ENCODE data around the gene NPAT.

NPAT gene

DNA sequence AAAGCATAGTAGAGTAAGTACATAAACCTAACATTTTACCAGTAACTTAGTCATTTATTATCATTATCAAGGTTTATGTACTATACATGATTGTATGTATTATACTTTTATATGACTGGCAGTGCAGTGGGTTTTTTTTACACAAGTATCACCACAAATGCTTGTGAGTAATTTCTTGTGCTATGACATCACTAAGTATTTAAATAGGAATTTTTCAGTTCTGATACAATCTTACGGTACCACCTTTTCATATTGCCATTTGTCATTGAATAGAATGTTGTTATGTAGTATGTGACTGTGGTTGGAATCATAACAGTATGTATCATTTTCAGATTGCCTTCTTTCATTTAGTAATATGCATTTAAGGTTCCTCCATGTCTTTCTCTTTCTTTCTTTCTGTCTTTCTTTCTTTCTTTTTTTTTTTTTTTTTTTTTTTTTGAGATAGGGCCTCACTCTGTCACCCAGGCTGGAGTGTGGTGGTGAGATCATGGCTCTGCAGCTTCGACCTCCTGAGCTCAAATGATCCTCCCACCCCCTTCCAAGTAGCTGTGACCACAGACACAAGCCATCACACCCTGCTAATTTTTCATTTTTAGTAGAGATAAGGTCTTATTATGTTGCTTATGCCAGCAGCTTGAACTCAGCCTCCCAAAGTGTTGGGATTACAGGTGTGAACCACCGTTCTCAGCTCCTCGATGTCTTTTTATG, 19.0 kb upstream of the NPAT start:
- no peaks in the 10 kb centered on the region for H3K27me3 ChIP-seq (ENCODE audit: insufficient read depth, poor library complexity, severe bottlenecking)
- H3K27ac ChIP-seq (replicated peaks): no peak overlapping the region
- no peak overlapping the region for H3K4me3 ChIP-seq (replicated peaks; ENCODE audit: insufficient read depth, low read length)
- no peak for TF ChIP-seq GABPA (IDR thresholded peaks at IDR 0.05; ENCODE audit: low read depth)
- no peak for TF ChIP-seq SPI1 (IDR thresholded peaks at IDR 0.05; ENCODE audit: borderline replicate concordance, low read depth)
- TF ChIP-seq, protein P1, sequence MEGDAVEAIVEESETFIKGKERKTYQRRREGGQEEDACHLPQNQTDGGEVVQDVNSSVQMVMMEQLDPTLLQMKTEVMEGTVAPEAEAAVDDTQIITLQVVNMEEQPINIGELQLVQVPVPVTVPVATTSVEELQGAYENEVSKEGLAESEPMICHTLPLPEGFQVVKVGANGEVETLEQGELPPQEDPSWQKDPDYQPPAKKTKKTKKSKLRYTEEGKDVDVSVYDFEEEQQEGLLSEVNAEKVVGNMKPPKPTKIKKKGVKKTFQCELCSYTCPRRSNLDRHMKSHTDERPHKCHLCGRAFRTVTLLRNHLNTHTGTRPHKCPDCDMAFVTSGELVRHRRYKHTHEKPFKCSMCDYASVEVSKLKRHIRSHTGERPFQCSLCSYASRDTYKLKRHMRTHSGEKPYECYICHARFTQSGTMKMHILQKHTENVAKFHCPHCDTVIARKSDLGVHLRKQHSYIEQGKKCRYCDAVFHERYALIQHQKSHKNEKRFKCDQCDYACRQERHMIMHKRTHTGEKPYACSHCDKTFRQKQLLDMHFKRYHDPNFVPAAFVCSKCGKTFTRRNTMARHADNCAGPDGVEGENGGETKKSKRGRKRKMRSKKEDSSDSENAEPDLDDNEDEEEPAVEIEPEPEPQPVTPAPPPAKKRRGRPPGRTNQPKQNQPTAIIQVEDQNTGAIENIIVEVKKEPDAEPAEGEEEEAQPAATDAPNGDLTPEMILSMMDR (IDR thresholded peaks at IDR 0.05; ENCODE audit: insufficient read depth, low read length): no peak
- TF ChIP-seq, protein P2, sequence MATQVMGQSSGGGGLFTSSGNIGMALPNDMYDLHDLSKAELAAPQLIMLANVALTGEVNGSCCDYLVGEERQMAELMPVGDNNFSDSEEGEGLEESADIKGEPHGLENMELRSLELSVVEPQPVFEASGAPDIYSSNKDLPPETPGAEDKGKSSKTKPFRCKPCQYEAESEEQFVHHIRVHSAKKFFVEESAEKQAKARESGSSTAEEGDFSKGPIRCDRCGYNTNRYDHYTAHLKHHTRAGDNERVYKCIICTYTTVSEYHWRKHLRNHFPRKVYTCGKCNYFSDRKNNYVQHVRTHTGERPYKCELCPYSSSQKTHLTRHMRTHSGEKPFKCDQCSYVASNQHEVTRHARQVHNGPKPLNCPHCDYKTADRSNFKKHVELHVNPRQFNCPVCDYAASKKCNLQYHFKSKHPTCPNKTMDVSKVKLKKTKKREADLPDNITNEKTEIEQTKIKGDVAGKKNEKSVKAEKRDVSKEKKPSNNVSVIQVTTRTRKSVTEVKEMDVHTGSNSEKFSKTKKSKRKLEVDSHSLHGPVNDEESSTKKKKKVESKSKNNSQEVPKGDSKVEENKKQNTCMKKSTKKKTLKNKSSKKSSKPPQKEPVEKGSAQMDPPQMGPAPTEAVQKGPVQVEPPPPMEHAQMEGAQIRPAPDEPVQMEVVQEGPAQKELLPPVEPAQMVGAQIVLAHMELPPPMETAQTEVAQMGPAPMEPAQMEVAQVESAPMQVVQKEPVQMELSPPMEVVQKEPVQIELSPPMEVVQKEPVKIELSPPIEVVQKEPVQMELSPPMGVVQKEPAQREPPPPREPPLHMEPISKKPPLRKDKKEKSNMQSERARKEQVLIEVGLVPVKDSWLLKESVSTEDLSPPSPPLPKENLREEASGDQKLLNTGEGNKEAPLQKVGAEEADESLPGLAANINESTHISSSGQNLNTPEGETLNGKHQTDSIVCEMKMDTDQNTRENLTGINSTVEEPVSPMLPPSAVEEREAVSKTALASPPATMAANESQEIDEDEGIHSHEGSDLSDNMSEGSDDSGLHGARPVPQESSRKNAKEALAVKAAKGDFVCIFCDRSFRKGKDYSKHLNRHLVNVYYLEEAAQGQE (IDR thresholded peaks at IDR 0.05; ENCODE audit: insufficient replicate concordance, low read depth): no peak
- no peak for TF ChIP-seq POLR2AphosphoS5 (IDR thresholded peaks at IDR 0.05; ENCODE audit: low read depth)
- DNase-seq (ENCODE audit: low read depth in 1 of 2, low spot score in 1 of 2): no peak

DNA sequence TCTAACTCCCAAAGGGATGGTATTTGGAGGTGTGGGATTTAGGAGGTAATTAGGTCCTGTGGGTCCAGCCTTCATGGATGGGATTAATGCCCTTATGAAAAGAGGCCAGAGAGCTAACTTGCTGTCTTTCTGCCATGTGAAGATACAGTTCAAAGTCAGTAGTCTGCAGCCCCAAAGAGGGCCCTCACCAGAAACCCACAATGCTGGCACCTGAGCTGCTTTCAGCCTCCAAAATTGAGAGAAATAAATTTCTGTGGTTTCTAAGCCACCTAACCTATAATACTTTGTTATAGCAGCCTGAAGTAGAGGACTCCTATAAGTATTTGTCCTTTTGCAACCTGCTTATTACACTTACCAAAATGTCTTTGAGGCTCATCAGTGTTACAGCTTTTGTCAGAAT, 16.6 kb upstream of the NPAT start:
- TF ChIP-seq, protein P1 (IDR thresholded peaks at IDR 0.05; ENCODE audit: insufficient read depth, low read length): no peak
- TF ChIP-seq, protein P2 (IDR thresholded peaks at IDR 0.05; ENCODE audit: insufficient replicate concordance, low read depth): no peak
- TF ChIP-seq GABPA (IDR thresholded peaks at IDR 0.05; ENCODE audit: low read depth): no peak
- H3K27me3 ChIP-seq (ENCODE audit: insufficient read depth, poor library complexity, severe bottlenecking): no peaks in the 10 kb centered on the region
- no peak overlapping the region for H3K4me3 ChIP-seq (replicated peaks; ENCODE audit: insufficient read depth, low read length)
- no peak for DNase-seq (ENCODE audit: low read depth in 1 of 2, low spot score in 1 of 2)
- H3K27ac ChIP-seq (replicated peaks): no peak overlapping the region

DNA sequence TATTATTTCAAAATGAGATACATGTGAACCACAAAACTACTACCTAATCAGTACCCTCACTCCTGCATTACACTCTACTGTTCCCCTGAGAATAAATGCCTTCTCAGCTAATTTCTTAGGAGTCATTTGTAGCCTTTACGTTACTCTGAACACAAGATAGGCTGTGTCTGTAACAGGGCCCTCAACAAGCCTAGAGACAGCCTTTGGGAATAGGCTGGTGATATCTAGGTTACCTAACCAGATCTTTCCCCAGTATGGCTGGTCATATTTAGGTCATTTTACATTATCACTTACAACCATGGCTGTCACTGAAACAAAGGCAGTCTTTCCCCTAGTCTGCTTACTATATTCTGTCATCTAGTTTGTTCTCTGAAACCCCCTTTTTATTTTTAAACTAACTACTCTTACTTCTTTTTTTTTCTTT, 14.6 kb upstream of the NPAT start:
- Histone ChIP-seq H3K27ac (replicated peaks) (peak overlapping the region; percentile 37), H3K4me3 (replicated peaks; ENCODE audit: insufficient read depth, low read length) (no peak overlapping the region), H3K27me3 (ENCODE audit: insufficient read depth, poor library complexity, severe bottlenecking) (no peaks in the 10 kb centered on the region)
- no peak for DNase-seq (ENCODE audit: low read depth in 1 of 2, low spot score in 1 of 2)
- TF ChIP-seq POLR2AphosphoS5 (IDR thresholded peaks at IDR 0.05; ENCODE audit: low read depth) (no peak), GABPA (IDR thresholded peaks at IDR 0.05; ENCODE audit: low read depth) (no peak), SPI1 (IDR thresholded peaks at IDR 0.05; ENCODE audit: borderline replicate concordance, low read depth) (no peak)
- TF ChIP-seq, protein P2 (IDR thresholded peaks at IDR 0.05; ENCODE audit: insufficient replicate concordance, low read depth): no peak
- TF ChIP-seq, protein P1 (IDR thresholded peaks at IDR 0.05; ENCODE audit: insufficient read depth, low read length): no peak

Measured in HL-60 (cell line).